HG02943 (cell line): ENCODE data around the gene ULK1.

Experiments used
- ATAC-seq: cut with Tn5 transposase; IDR thresholded peaks from one replicate; pipeline ENCODE4 v1.9.1; 2021; ENCODE audit warnings: mild to moderate bottlenecking, low read depth, moderate library complexity; ENCODE audit not compliant: unreplicated experiment

ULK1 gene

GRCh38 chr12:131905630-131906091 is 11.2 kb downstream of the ULK1 start:
- no peak for ATAC-seq

- ATAC-seq = no peak
Measured at GRCh38 chr12:131907379-131908091, 13.1 kb downstream of the ULK1 start.

GRCh38 chr12:131908092-131909080 is 14.0 kb downstream of the ULK1 start:
- ATAC-seq = no peak

GRCh38 chr12:131909081-131909751 is 14.8 kb downstream of the ULK1 start:
- ATAC-seq = no peak

- ATAC-seq = no peak
Measured at GRCh38 chr12:131909752-131910219, 15.4 kb downstream of the ULK1 start.

GRCh38 chr12:131910302-131911027 is 16.0 kb downstream of the ULK1 start:
- no peak for ATAC-seq

- no peak for ATAC-seq
Measured at GRCh38 chr12:131911028-131911650, 16.7 kb downstream of the ULK1 start.

GRCh38 chr12:131911851-131912477 is 17.5 kb downstream of the ULK1 start:
- ATAC-seq = no peak

GRCh38 chr12:131912518-131913274 is 18.3 kb downstream of the ULK1 start:
- ATAC-seq = no peak

GRCh38 chr12:131913666-131914065 is 19.2 kb downstream of the ULK1 start:
- no peak for ATAC-seq

- no peak for ATAC-seq
Measured at GRCh38 chr12:131914179-131914702, 19.8 kb downstream of the ULK1 start.

- ATAC-seq = no peak
Measured at GRCh38 chr12:131915000-131915689, 20.7 kb downstream of the ULK1 start.

GRCh38 chr12:131915823-131916222 is 21.4 kb downstream of the ULK1 start:
- ATAC-seq = no peak

- no peak for ATAC-seq
Measured at GRCh38 chr12:131916306-131917138, 22.1 kb downstream of the ULK1 start.

GRCh38 chr12:131917139-131917710 is 22.8 kb downstream of the ULK1 start:
- no peak for ATAC-seq

- no peak for ATAC-seq
Measured at GRCh38 chr12:131917711-131918306, 23.4 kb downstream of the ULK1 start.
